HuH-7 (cell line): Measurements from ENCODE around the gene NDUFAF7.
"Not testable (repeated sequence)": the region's sequence is repeated elsewhere in the genome, so short reads cannot be mapped to it uniquely, and the experiment has no call there.

Source experiments
- DNase-seq: peaks from one replicate; pipeline ENCODE4 v3.0.0; 2011; ENCODE audit warnings: low spot score

NDUFAF7 gene

GRCh38 chr2:37215250-37215649 is 16.2 kb upstream of the NDUFAF7 start:
- no peak for DNase-seq

- no peak for DNase-seq
Observed at GRCh38 chr2:37219046-37219445, 12.4 kb upstream of the NDUFAF7 start.

- no peak for DNase-seq
Observed at GRCh38 chr2:37223131-37223530, 8.3 kb upstream of the NDUFAF7 start.

- DNase-seq = no peak
Observed at GRCh38 chr2:37224063-37224462, 7.4 kb upstream of the NDUFAF7 start.

GRCh38 chr2:37225129-37225528 is 6.3 kb upstream of the NDUFAF7 start:
- DNase-seq = not testable (repeated sequence)

GRCh38 chr2:37226863-37227262 is 4.6 kb upstream of the NDUFAF7 start:
- no peak for DNase-seq

GRCh38 chr2:37228788-37229187 is 2.7 kb upstream of the NDUFAF7 start:
- no peak for DNase-seq

GRCh38 chr2:37230581-37230980 is 877 bp upstream of the NDUFAF7 start:
- DNase-seq = no peak

- no peak for DNase-seq
Observed at GRCh38 chr2:37232131-37232933, 874 bp downstream of the NDUFAF7 start.

- no peak for DNase-seq
Observed at GRCh38 chr2:37243435-37243834, 12.0 kb downstream of the NDUFAF7 start.

- no peak for DNase-seq
Observed at GRCh38 chr2:37244017-37244416, 12.6 kb downstream of the NDUFAF7 start.

GRCh38 chr2:37244755-37245154 is 13.3 kb downstream of the NDUFAF7 start:
- DNase-seq = no peak

GRCh38 chr2:37246205-37246604 is 14.7 kb downstream of the NDUFAF7 start:
- no peak for DNase-seq

GRCh38 chr2:37250869-37251740 is 19.6 kb downstream of the NDUFAF7 start:
- DNase-seq = no peak

- no peak for DNase-seq
Observed at GRCh38 chr2:37262522-37262921, 31.1 kb downstream of the NDUFAF7 start.

- no peak for DNase-seq
Observed at GRCh38 chr2:37263839-37264238, 32.4 kb downstream of the NDUFAF7 start.

- DNase-seq = no peak
Observed at GRCh38 chr2:37267685-37268084, 36.2 kb downstream of the NDUFAF7 start.

GRCh38 chr2:37268111-37268510 is 36.7 kb downstream of the NDUFAF7 start:
- DNase-seq = no peak

GRCh38 chr2:37271376-37272067 is 40.1 kb downstream of the NDUFAF7 start:
- no peak for DNase-seq

- DNase-seq = no peak
Observed at GRCh38 chr2:37274359-37274965, 43.0 kb downstream of the NDUFAF7 start.

GRCh38 chr2:37276291-37276690 is 44.8 kb downstream of the NDUFAF7 start:
- no peak for DNase-seq

- no peak for DNase-seq
Observed at GRCh38 chr2:37281916-37282315, 50.5 kb downstream of the NDUFAF7 start.
